T47D (cell line): ENCODE data around the gene HMOX1.
"Not testable (repeated sequence)": the region's sequence is repeated elsewhere in the genome, so short reads cannot be mapped to it uniquely, and the experiment has no call there.

Experiments used
- DNase-seq, 2 experiments: peaks; one replicate each; pipeline versions ENCODE4 v3.0.0 to v3.0.0-alpha.2; 2011 to 2012; ENCODE audit warnings: low read depth in 1 of 2, low spot score in 1 of 2
- JUND ChIP-seq: IDR thresholded peaks from 2 replicates; pipeline ENCODE4 v1.6.1; 2012; ENCODE audit warnings: low read depth
- in situ Hi-C: cut with HindIII; loops from 2 replicates; pipeline ENCODE4 v1.10.0; 2016; ENCODE audit warnings: low sequenced_read_pairs, low pct_unique_long_range_greater_than_20kb

The HMOX1 gene

GRCh38 chr22:35357883-35358621, 22.8 kb upstream of the HMOX1 start:
- in situ Hi-C loops = no loop called here
- TF ChIP-seq JUND = no peak
- no peak for DNase-seq

GRCh38 chr22:35359380-35360065, 21.4 kb upstream of the HMOX1 start:
- no peak for TF ChIP-seq JUND
- DNase-seq = peak in 1 of 2 experiments; percentile 40
- in situ Hi-C loops = no loop called here

- TF ChIP-seq JUND = no peak
- in situ Hi-C loops = no loop called here
- DNase-seq = no peak
Measured at GRCh38 chr22:35361001-35361558, 19.8 kb upstream of the HMOX1 start.

GRCh38 chr22:35363566-35364086, 17.3 kb upstream of the HMOX1 start:
- no peak for TF ChIP-seq JUND
- in situ Hi-C loops = no loop called here
- DNase-seq = no peak

GRCh38 chr22:35364230-35364629, 16.7 kb upstream of the HMOX1 start:
- in situ Hi-C loops, DNase-seq: not testable (repeated sequence)

GRCh38 chr22:35367331-35367886, 13.5 kb upstream of the HMOX1 start:
- no peak for TF ChIP-seq JUND
- in situ Hi-C loops = no loop called here
- DNase-seq = peak in 1 of 2 experiments; percentile 17

- no peak for DNase-seq
- TF ChIP-seq JUND = no peak
- in situ Hi-C loops = no loop called here
Measured at GRCh38 chr22:35368386-35368785, 12.5 kb upstream of the HMOX1 start.

- no peak for TF ChIP-seq JUND
- in situ Hi-C loops = no loop called here
Measured at GRCh38 chr22:35369996-35370395, 10.9 kb upstream of the HMOX1 start.

GRCh38 chr22:35373781-35374180, 7.1 kb upstream of the HMOX1 start:
- in situ Hi-C loops = no loop called here
- no peak for TF ChIP-seq JUND
- DNase-seq = no peak

More at GRCh38 chr22:35369996-35370395, 10.9 kb upstream of the HMOX1 start:
- DNase-seq = no peak

- TF ChIP-seq JUND = no peak
- DNase-seq = no peak
- in situ Hi-C loops = no loop called here
Measured at GRCh38 chr22:35375031-35375430, 5.9 kb upstream of the HMOX1 start.

- TF ChIP-seq JUND = no peak
- in situ Hi-C loops = no loop called here
- DNase-seq = no peak
Measured at GRCh38 chr22:35375526-35375925, 5.4 kb upstream of the HMOX1 start.

- in situ Hi-C loops = no loop called here
- peak; percentile 41 to 96 for DNase-seq
- no peak for TF ChIP-seq JUND
Measured at GRCh38 chr22:35376728-35377472, 4.0 kb upstream of the HMOX1 start.
